ENCODE measurements around the gene LSAMP.

DNA sequence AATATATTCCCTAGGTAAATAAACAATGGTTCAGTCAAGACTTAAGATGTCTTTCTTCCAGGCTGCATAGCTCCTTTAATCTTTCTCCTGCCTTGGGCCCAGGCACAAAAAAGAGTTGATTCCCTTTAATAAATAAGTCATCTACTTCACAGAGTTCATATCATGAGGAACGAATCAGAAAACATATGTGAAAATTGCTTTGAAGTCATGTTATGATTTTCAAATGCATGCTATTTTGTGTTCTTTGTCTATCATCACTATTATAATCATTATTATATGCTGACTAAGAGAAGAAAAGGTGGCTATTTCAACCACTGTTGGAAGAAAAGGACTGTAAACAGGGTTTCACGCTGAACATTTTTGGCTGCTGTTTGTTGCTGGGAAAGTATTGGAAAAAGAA, 70.4 kb downstream of the LSAMP start:
- TF ChIP-seq CTCF (conservative IDR thresholded peaks at IDR 0.05; ENCODE audit: low read depth, low read length) (no peak), USF2 (IDR thresholded peaks at IDR 0.05; ENCODE audit: low read depth, low read length) (no peak), POLR2A (IDR thresholded peaks at IDR 0.05; ENCODE audit: low read depth, low read length) (no peak), RAD21 (IDR thresholded peaks at IDR 0.05; ENCODE audit: low read length) (no peak), SMC3 (IDR thresholded peaks at IDR 0.05; ENCODE audit: low read depth, low read length) (no peak), MAFK (IDR thresholded peaks at IDR 0.05; ENCODE audit: low read depth, low read length) (no peak), CEBPB (IDR thresholded peaks at IDR 0.05; ENCODE audit: low read depth, low read length) (no peak), MXI1 (IDR thresholded peaks at IDR 0.05; ENCODE audit: borderline replicate concordance, low read depth, low read length) (no peak), ELK1 (IDR thresholded peaks at IDR 0.05; ENCODE audit: borderline replicate concordance, low read depth, low read length) (no peak), MAZ (IDR thresholded peaks at IDR 0.05; ENCODE audit: borderline replicate concordance, low read depth, low read length) (no peak), RCOR1 (IDR thresholded peaks at IDR 0.05; ENCODE audit: insufficient replicate concordance, low read length) (no peak), BHLHE40 (IDR thresholded peaks at IDR 0.05; ENCODE audit: low read depth, low read length) (no peak)
